A673 (cell line): Measurements from ENCODE around the gene DLG2. TPM values are rescaled to one million over a fixed set of nuclear protein-coding genes. Genes with fewer than 3 reads are reported as not detected.

Experiments used
- BruUV-seq: library from RNA; stranded (reverse); fragments of 400-500 nt; replicated peaks from 2 replicates; lab custom pipeline; 2021; lab: Mats Ljungman, UMichigan
- CTCF ChIA-PET: fragments of 300-600 bp; sonication (Branson Sonifier 250); formaldehyde crosslinking; loops from one replicate; lab custom pipeline; 2022; ENCODE audit warnings: antibody characterized with exemption; lab: Charles Lee
- POLR2A ChIA-PET: fragments of 300-600 bp; sonication (Branson Sonifier 250); formaldehyde crosslinking; loops from one replicate; lab custom pipeline; 2022; ENCODE audit warnings: antibody characterized with exemption; ENCODE audit not compliant: low non-redundant PET; lab: Charles Lee
- DNase-seq: peaks from one replicate; pipeline ENCODE4 v3.0.0-alpha.2; 2015; ENCODE audit warnings: low spot score
- H3K27ac ChIP-seq: fragments of 200-600 bp; sonication (generic); 2 replicates; pipeline ENCODE4 v1.5.1; 2016; ENCODE audit warnings: mixed run types, low read depth, mild to moderate bottlenecking, mixed read lengths, antibody characterized with exemption, low read length; ENCODE audit not compliant: poor library complexity, severe bottlenecking
- H3K27me3 ChIP-seq: fragments of 200-600 bp; sonication (generic); replicated peaks from 2 replicates; pipeline ENCODE4 v1.6.1; 2017; ENCODE audit warnings: mixed run types, low read depth, mild to moderate bottlenecking, mixed read lengths, antibody characterized with exemption, low read length; ENCODE audit not compliant: insufficient read depth, poor library complexity
- H3K36me3 ChIP-seq: fragments of 200-600 bp; sonication (generic); 2 replicates; pipeline ENCODE4 v1.6.1; 2016; ENCODE audit warnings: mixed run types, mild to moderate bottlenecking, mixed read lengths, antibody characterized with exemption, low read length; ENCODE audit not compliant: insufficient read depth, poor library complexity, severe bottlenecking
- H3K4me1 ChIP-seq: fragments of 200-600 bp; sonication (generic); 2 replicates; pipeline ENCODE4 v1.6.1; 2017; ENCODE audit warnings: mixed run types, mild to moderate bottlenecking, mixed read lengths, antibody characterized with exemption, low read length; ENCODE audit not compliant: insufficient read depth, poor library complexity, severe bottlenecking
- H3K4me3 ChIP-seq: fragments of 200-600 bp; sonication (generic); 2 replicates; pipeline ENCODE4 v1.5.1; 2016; ENCODE audit warnings: low read depth, mixed run types, mild to moderate bottlenecking, mixed read lengths, low read length; ENCODE audit not compliant: poor library complexity, severe bottlenecking
- H3K9me3 ChIP-seq: fragments of 200-600 bp; sonication (generic); 2 replicates; pipeline ENCODE4 v1.6.1; 2016; ENCODE audit warnings: mixed run types, low read depth, mild to moderate bottlenecking, mixed read lengths, antibody characterized with exemption, low read length; ENCODE audit not compliant: poor library complexity, severe bottlenecking
- CTCF ChIP-seq: fragments of 300-800, 200-600 bp; sonication (generic); conservative IDR thresholded peaks from 2 replicates; pipeline ENCODE4 v1.5.1; 2017; ENCODE audit warnings: low read depth, mild to moderate bottlenecking, antibody characterized with exemption, low read length, moderate library complexity, mixed read lengths
- EZH2 ChIP-seq: fragments of 200-600 bp; sonication (generic); IDR thresholded peaks from 2 replicates; pipeline ENCODE4 v1.6.1; 2017; ENCODE audit warnings: borderline replicate concordance, low read depth, mild to moderate bottlenecking, mixed read lengths, antibody characterized with exemption, low read length; ENCODE audit not compliant: poor library complexity, severe bottlenecking
- intact Hi-C: fragments of 100-400 bp; cut with micrococcal nuclease; formaldehyde crosslinking; loops from one replicate; pipeline ENCODE4 v1.10.0; 2022; ENCODE audit not compliant: unreplicated experiment
- total RNA-seq: library from RNA; stranded (reverse); gene quantifications from 2 replicates; pipeline ENCODE4 v1.2.3, GENCODE V29; 2021

DLG2 gene
- total RNA-seq, 1 experiment from 2014 or later = 277 TPM

GRCh38 chr11:84608837-84609196 lies 1018.3 kb downstream of the DLG2 start:
- Histone ChIP-seq H3K4me3 (no peak overlapping the region), H3K4me1 (no peaks in the 10 kb centered on the region), H3K36me3 (no peaks in the 10 kb centered on the region), H3K9me3 (no peaks in the 10 kb centered on the region), H3K27ac (no peak overlapping the region), H3K27me3 (no peaks in the 10 kb centered on the region)
- ChIA-PET CTCF (no interaction called here), POLR2A (no interaction called here)
- intact Hi-C loops = no loop called here
- no peak for TF ChIP-seq CTCF
- no peak for TF ChIP-seq EZH2
- BruUV-seq = no TSS peak
- no peak for DNase-seq

DNA sequence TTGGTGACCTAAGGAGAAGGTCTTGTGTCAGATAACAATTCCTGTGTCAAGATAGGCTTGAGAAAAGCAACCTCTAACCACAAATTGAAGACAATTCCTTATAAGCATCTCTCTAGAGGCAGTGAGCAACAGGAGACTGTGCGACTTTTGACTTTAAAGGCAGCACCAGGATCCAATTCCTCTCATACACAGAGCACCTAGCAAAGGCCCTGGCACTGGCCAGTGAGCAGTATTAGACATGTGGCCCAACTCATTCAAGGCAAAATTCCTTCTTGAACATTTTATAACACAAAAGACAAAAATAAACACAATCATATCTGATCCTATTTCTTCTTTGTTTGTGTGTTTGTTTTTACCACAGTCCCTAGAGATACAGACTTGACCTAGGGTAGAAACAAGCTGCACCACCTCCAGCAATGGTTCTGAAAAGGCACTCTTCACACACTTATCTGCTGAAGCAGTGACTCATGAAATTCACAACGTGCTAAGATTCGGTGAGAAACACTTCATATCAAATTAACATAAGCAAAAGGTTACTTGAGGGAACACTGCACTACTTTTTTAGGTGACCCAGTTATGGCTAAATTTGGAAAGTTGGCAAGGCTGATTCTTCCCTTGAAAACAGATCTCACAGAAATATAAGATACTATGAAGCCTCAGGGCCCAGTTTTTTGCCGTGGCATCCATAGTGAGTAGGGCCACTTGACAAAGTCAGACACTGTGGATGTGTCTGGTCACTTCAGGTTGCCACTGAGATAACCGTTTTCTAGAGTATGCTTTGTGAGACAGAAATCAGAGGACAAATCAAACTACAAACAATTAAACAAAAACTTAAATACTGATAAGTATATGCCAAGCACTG lies 1018.9 kb downstream of the DLG2 start:
- H3K27me3 ChIP-seq = no peaks in the 10 kb centered on the region
- H3K4me3 ChIP-seq = no peak overlapping the region
- TF ChIP-seq CTCF = no peak
- TF ChIP-seq EZH2 = no peak
- no peak overlapping the region for H3K27ac ChIP-seq
- ChIA-PET POLR2A (interaction anchor here (0.5 kb wide), 1 partner anchor 12 kb away, joined by 11 read pairs; no protein-coding TSS in a partner anchor), CTCF (no interaction called here)
- no peaks in the 10 kb centered on the region for H3K9me3 ChIP-seq
- intact Hi-C loops = no loop called here
- BruUV-seq = no TSS peak
- DNase-seq = no peak
- no peaks in the 10 kb centered on the region for H3K36me3 ChIP-seq
- no peaks in the 10 kb centered on the region for H3K4me1 ChIP-seq

DNA sequence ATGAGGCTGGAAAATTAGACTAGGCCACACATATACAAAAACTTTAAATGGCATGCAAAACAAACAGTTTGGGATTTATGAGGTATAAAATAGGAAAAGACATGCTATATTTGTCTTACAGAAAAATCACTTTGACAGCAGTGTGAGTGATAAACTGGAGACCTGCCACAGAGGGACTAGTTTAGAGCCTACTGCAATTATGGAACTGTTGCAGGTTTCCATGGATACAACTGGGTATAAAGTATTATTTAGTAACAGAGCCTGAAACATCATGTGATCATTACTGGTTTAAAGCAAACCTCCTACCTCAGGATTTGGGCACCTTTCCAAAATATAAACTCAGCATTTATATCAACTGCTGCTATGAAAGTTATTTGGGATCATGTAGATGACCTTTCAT lies 1032.5 kb downstream of the DLG2 start:
- H3K27me3 ChIP-seq = no peaks in the 10 kb centered on the region
- no peak overlapping the region for H3K27ac ChIP-seq
- BruUV-seq = no TSS peak
- ChIA-PET POLR2A (no interaction called here), CTCF (no interaction called here)
- TF ChIP-seq CTCF (no peak), EZH2 (no peak)
- intact Hi-C loops = no loop called here
- H3K4me1 ChIP-seq = no peaks in the 10 kb centered on the region
- H3K9me3 ChIP-seq = no peaks in the 10 kb centered on the region
- H3K36me3 ChIP-seq = no peaks in the 10 kb centered on the region
- no peak overlapping the region for H3K4me3 ChIP-seq
- no peak for DNase-seq
